Stimulated activated CD4-positive, alpha-beta T cell treated with anti-CD3 and anti-CD28 coated beads, TNF-alpha, amount 100 ng/mL, for 48 hours (primary cell): ENCODE measurements around the gene PPP1R14D.

Source experiments
- DNase-seq, 3 donors: peaks; one replicate each; pipeline ENCODE4 v3.0.0-alpha.2; 2020; ENCODE audit warnings: low read depth in 3 of 3

PPP1R14D gene

DNA sequence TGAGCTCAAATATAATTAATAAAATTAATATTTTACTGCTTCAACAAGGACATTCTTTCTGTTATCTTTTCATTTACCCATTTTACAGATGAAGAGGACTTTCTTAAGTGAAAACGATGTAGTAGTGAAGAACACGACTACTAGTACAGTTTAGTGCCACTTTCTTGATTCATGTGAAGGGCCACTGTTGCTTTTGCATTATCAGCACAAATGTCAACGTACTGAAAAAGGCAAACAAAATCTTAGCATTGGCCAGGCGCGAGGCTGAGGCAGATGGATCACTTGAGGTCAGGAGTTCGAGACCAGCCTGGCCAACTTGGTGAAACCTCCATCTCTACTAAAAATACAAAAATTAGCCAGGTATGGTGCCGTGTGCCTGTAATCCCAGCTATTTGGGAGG lies 9.5 kb downstream of the PPP1R14D start:
- DNase-seq, result no peak

- no peak for DNase-seq
These were observed 13.3 kb downstream of the PPP1R14D start for GRCh38 chr15:40815042-40815698.

- no peak for DNase-seq
These were observed 15.6 kb downstream of the PPP1R14D start for GRCh38 chr15:40812721-40813425.

DNA sequence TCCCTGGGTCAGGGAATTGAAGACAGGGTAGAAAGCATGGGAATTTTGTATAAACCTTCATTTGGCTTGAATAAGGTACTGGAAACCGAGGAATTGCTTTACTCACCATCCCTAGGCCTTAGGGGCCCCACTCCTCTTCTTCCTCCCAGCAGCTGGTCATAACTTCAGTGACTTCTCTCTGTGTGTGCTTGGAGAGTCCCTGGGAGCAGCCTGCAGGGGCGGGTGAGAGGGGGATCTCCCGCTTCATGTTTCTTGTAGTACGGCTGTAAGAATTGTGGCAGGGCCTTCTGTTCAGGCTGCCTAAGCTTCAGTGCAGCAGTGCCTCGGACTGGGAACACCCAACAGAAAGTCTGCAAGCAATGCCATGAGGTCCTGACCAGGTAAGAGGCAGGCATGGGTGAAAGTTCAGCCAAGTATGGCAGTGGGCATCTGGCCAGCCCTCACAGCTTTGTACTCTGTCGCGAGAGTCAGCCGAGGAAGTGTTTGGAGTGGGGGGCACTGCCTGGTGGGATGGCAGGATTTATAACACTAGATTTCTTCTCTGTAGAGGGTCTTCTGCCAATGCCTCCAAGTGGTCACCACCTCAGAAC lies 19.6 kb downstream of the PPP1R14D start:
- no peak for DNase-seq

DNA sequence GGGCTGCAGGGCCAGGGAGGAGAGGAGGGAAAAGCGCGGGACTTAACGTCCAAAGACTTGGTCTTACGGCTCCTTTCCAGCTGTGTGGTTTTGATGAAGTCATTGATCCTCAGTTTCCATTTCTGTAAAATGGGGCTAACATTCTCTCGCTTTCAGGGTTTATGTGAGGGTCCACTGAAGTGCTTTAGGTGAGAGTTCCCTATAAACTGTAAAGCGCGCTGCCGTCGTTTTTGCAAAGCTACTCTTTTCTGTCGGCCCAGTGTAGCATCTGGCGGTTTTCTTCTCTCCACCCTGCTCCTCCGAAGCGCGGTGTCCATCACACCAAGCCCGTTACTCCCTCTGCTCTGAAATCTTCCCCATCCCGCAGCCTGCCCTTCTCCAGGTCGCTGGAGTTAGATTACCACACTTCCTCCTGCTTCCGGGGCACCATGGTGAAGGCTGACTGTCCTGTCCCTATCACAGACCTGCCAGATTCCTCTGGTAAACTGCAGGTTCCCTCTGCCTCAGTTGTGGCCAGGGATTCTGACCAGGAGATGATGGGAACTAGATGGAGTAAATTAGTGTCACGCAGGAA lies 20.5 kb downstream of the PPP1R14D start:
- DNase-seq, result no peak

DNA sequence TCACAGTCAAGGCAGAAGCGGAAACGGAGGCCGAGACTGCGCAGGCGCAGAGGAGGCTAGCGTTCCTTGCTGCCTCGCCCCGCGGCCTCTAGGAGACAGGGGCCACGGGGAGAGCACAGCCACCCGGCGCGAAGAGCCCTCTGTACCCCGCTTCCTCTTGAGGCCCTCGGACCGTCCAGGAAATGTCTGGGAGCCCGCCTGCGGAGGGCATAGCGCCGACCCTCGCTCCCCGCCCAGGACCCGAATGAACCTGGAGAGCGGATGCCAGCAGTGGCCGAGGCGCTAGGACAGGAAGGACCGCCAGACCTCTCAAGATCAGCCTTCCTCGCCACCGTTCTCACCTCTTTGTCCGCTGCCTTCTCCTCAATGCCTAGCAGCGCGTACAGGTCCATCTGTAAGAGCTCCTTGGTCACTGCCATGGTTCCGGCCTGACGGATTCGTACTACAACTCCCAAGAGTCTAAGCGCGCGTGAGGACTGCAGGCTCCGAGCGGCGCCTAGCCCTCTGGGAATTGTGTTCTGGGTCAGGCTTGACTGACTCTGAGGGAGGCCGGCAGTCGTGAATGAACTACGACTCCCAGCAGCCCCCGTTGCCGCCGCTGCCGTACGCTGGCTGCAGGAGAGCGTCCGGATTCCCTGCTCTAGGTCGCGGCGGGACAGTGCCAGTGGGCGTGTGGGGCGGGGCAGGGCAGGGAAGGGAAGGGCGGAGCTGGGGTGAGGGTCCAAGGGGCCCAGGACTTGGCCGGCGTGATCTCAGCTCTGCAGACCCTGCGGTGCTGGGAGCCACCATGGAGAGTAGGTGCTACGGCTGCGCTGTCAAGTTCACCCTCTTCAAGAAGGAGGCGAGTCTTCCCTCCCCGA lies 21.2 kb downstream of the PPP1R14D start, which contains the start of the genes DNAJC17 and ZFYVE19:
DNAJC17 (minus strand) TSS at position 446 of the 860 bp plus-strand sequence; CDS start at position 419, 27 bp downstream.
ZFYVE19 (plus strand) TSS at position 62 of the 860 bp plus-strand sequence; CDS start at position 563, 501 bp downstream.
- peak; percentile 89 to 93 (median 93) for DNase-seq

GRCh38 chr15:40806672-40807027 lies 21.9 kb downstream of the PPP1R14D start:
- no peak for DNase-seq

DNA sequence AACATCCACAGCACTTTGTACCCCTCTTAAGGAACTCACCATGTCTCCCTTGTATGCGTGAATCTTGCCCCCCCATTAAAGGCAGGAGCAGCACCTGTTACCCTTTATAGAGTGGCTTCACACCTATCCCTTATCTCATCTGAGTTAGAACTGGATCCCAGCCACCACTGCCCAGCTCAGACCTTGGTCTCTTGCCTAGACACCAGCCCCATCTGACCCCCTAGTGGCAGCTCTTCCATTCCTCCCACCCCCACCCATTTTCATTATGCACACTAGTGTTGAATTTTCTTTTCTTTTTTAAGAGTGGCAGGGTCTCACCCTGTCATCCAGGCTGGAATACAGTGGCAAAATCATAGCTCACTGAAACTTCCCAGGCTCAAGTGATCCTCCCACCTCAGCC lies 24.8 kb downstream of the PPP1R14D start:
- no peak for DNase-seq

DNA sequence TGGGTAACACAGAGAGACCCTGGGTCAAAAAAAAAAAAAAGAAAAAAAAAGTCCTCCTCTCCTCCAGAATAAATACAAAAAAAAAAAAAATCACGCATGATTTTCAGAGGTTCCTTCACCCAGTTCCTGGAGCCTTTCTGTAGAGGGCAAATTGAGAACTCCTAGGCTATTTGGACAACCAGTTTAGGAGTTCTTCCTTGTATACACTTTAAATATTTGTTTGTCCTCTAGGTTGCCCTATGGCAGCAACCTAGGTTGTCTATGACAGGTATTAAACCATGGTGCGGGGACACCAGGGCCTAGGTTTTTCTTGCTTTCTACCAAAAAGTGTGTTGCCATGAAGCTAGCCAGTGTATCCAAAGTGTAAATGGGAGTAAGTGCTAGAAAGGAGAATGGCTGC lies 25.4 kb downstream of the PPP1R14D start:
- DNase-seq, result no peak

DNA sequence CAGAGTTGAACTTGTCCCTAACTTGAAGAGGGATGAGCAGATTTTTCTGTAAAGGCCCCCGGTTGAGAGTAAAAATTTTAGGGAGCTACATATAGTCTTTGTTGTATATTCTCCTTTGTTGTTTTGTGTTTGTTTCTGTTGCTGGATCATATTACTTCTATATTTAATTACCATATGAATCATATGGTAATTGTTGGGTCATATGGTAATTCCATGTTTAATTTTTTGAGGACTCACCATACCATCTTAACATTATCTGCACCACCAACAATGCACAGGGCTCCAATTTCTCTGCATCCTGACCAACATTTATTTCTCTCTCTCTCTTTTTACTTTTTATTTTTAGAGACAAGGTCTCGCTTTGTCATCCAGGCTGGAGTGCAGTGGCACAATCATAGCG lies 29.0 kb downstream of the PPP1R14D start:
- DNase-seq, result no peak

- DNase-seq, result no peak
These were observed 32.0 kb downstream of the PPP1R14D start for GRCh38 chr15:40796512-40796911.

DNA sequence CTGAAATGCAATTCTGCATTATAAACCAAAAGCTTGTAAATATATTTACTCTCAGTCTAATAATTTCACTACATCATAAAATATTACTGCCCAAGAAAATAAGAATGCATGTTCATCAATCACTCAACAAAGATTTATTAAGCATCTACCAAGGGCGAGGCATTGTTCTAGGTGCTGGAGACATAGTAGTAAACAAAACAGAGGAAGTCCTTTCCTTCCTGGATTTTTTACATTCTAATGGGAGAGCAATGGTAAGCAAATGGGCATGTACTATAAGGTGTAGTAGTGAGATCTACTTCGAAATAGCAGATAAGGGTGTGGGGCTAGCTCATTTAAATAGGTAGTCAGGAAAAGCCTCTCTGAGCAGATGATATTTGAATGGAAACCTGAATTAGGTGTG lies 32.5 kb downstream of the PPP1R14D start:
- DNase-seq, result no peak

DNA sequence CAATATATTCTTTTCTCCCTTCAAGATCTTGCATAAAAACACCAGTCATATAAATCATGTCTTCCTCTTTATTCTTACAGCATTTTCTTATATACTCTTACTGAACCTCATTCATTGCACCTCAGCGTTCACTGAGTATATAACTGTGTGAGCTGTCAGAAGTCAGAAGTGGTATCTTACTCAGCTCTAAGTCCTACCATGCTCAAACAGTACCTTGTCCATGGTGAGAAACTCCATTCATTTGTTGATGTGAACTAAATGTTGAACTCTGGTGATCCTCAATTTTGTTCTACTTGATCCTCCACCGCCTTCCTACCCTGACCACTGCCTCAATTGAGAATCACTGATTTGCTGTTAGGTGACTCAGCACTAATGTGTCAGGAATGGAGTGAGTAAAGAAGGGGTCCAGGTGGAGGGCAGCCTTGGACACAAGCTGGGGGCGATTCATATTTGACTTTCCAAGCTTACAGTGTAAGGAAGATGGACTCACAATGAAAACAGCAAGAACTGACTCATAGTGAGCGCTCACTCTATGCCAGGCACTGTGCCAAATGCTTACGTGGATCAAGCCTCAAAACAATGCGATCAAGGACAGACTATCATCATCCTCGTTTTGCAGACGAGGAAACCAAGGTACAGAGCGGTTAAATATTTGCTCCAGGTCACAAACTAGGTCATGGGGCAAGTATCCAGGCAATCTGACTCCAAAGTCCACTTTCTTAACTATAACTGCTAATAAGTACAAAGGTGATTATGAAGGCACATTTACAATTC lies 35.1 kb downstream of the PPP1R14D start:
- DNase-seq, result no peak

GRCh38 chr15:40792394-40792793 lies 36.1 kb downstream of the PPP1R14D start:
- DNase-seq, result no peak

DNA sequence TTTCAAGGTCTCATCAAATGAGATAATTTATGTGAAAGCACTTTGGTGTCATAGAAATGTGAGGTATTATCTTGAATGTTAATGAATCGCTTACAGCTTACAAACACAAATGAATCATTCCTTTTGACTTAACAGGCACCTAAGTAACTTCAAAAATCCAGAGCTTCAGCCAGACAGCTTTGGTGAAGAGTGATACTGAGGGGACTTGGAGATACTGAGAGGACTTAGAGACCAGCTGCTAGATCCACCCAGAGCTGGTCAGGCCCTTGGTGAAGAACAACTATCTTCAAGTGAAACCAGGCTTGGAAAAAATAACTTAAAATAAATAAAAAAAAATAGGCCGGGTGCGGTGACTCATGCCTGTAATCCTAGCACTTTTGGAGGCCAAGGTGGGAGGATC lies 37.8 kb downstream of the PPP1R14D start:
- DNase-seq, result no peak

- DNase-seq, result no peak
These were observed 38.5 kb downstream of the PPP1R14D start for GRCh38 chr15:40789999-40790398.

DNA sequence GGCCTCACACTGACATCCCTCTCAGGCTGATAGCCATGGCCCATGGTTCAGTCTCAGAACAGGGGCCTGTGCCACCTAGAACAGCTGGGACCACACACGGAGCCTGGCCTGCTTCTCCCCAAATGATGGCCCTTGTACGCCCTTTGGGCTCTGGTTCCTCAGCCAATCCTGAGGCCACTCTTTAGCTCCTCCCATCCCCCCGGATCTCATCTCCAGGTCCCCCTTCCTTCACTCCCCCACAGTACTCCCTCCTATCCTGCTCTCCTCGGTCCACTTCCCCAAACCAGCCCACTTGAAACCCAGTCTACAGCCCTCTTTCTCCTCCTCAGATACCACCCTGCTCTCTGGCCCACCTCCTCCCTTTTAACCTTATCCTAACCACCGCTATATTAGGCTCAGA lies 39.4 kb downstream of the PPP1R14D start:
- no peak for DNase-seq

DNA sequence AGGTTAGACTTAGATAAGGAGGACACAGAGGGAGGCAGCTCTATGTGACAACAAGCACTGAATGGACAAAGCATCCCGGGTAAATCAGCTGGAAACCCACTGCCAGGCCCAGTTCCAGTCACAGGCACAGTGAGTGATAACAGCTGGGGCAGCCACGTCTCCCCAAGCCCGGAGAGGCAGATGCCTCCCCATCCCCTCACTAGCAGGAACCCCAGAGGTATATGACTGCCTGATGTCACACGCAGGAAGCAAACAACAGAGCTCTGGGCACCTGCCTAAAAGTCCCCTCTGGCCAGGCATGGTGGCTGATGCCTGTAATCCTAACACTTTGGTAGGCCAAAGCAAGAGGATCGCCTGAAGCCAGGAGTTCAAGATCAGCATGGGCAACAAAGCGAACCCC lies 40.5 kb downstream of the PPP1R14D start:
- no peak for DNase-seq

- peak in 2 of 3 donors; percentile 55 to 61 for DNase-seq
These were observed 41.1 kb downstream of the PPP1R14D start for GRCh38 chr15:40787344-40787841.

DNA sequence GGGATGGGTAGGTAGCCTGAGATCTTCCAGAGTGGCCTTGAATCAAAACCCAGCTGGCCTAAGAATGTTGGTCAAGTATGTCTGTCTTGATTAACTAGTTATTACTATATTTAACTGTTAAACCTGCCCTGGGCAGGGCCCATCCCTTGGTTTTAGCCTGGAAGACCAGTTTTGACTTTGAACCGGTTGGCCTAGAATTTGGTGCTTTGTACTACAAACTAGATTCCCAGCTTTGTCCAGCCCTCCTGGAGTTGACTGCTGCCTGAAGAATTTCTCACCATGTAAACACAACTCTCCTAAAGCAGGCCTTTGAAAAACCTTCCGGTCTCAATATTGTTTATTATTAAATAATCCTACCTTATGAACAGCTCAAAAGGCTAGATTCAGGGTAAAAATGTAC lies 42.7 kb downstream of the PPP1R14D start:
- no peak for DNase-seq

- DNase-seq, result no peak
These were observed 43.3 kb downstream of the PPP1R14D start for GRCh38 chr15:40785164-40785563.
